Astrocyte (in vitro differentiated cells and primary cell): ENCODE measurements around the gene CPNE6.

Experiments used
- EZH2 ChIP-seq: IDR thresholded peaks from 2 replicates; pipeline ENCODE4 v1.6.1; 2012; ENCODE audit warnings: mild to moderate bottlenecking, low read length, inconsistent platforms; ENCODE audit not compliant: insufficient read depth
- TF ChIP-seq, protein P1 (sequence below): IDR thresholded peaks from 2 replicates; pipeline ENCODE4 v1.5.1; 2011; ENCODE audit warnings: low read depth, mild to moderate bottlenecking, inconsistent platforms, low read length, moderate library complexity; ENCODE audit not compliant: insufficient read depth

DNA sequence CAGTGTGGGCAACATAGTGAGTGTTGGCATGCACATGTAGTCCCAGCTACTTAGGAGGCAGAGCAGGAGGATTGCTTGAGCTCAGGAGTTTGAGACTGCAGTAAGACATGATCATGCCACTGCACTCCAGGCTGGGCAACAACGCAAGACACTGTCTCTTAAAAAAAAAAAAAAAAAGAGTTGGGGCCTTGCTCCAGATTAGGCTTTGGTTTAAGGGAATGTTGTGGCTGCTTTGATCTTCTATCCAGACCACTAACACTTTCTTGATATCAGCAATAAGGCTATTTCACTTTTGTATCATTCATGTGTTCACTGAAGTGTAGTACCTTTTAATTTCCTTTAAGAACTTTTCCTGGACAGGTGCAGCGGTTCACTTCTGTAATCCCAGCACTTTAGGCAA is 56.3 kb downstream of the CPNE6 start:
- TF ChIP-seq, protein P1, sequence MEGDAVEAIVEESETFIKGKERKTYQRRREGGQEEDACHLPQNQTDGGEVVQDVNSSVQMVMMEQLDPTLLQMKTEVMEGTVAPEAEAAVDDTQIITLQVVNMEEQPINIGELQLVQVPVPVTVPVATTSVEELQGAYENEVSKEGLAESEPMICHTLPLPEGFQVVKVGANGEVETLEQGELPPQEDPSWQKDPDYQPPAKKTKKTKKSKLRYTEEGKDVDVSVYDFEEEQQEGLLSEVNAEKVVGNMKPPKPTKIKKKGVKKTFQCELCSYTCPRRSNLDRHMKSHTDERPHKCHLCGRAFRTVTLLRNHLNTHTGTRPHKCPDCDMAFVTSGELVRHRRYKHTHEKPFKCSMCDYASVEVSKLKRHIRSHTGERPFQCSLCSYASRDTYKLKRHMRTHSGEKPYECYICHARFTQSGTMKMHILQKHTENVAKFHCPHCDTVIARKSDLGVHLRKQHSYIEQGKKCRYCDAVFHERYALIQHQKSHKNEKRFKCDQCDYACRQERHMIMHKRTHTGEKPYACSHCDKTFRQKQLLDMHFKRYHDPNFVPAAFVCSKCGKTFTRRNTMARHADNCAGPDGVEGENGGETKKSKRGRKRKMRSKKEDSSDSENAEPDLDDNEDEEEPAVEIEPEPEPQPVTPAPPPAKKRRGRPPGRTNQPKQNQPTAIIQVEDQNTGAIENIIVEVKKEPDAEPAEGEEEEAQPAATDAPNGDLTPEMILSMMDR, result no peak
- TF ChIP-seq EZH2, result no peak
